ENCODE data around the gene INIP.

The INIP gene

GRCh38 chr9:112720113-112720780 is 2.3 kb upstream of the INIP start:
- TF ChIP-seq CTCF (IDR thresholded peaks at IDR 0.05; ENCODE audit: low read depth, low read length, missing control alignments) = no peak
- no peak overlapping the region for H3K4me3 ChIP-seq (replicated peaks; ENCODE audit: low read depth, low read length)
- no peak for DNase-seq (ENCODE audit: extremely low read depth, low read depth)

- no peak for DNase-seq (ENCODE audit: extremely low read depth, low read depth)
- no peak for TF ChIP-seq CTCF (IDR thresholded peaks at IDR 0.05; ENCODE audit: low read depth, low read length, missing control alignments)
- H3K4me3 ChIP-seq (replicated peaks; ENCODE audit: low read depth, low read length) = no peak overlapping the region
Observed at GRCh38 chr9:112719696-112720095, 1.8 kb upstream of the INIP start.

- H3K4me3 ChIP-seq (replicated peaks; ENCODE audit: low read depth, low read length) = no peak overlapping the region
- no peak for TF ChIP-seq CTCF (IDR thresholded peaks at IDR 0.05; ENCODE audit: low read depth, low read length, missing control alignments)
- DNase-seq (ENCODE audit: extremely low read depth, low read depth) = no peak
Observed at GRCh38 chr9:112719241-112719691, 1.3 kb upstream of the INIP start.

GRCh38 chr9:112712678-112713077 is 5.2 kb downstream of the INIP start:
- TF ChIP-seq CTCF (IDR thresholded peaks at IDR 0.05; ENCODE audit: low read depth, low read length, missing control alignments) = no peak

GRCh38 chr9:112711050-112711689 is 6.7 kb downstream of the INIP start:
- DNase-seq (ENCODE audit: extremely low read depth, low read depth) = peak; percentile 12
- no peak overlapping the region for H3K4me3 ChIP-seq (replicated peaks; ENCODE audit: low read depth, low read length)
- TF ChIP-seq CTCF (IDR thresholded peaks at IDR 0.05; ENCODE audit: low read depth, low read length, missing control alignments) = peak; percentile 72

More at GRCh38 chr9:112712678-112713077, 5.2 kb downstream of the INIP start:
- no peak overlapping the region for H3K4me3 ChIP-seq (replicated peaks; ENCODE audit: low read depth, low read length)
- no peak for DNase-seq (ENCODE audit: extremely low read depth, low read depth)

GRCh38 chr9:112705768-112706427 is 12.0 kb downstream of the INIP start:
- peak; percentile 36 for TF ChIP-seq CTCF (IDR thresholded peaks at IDR 0.05; ENCODE audit: low read depth, low read length, missing control alignments)
- peak; percentile 30 for DNase-seq (ENCODE audit: extremely low read depth, low read depth)
- no peak overlapping the region for H3K4me3 ChIP-seq (replicated peaks; ENCODE audit: low read depth, low read length)
